Panc1 (cell line): ENCODE measurements around the gene SLC43A2. TPM values are rescaled to one million over a fixed set of nuclear protein-coding genes. Genes with fewer than 3 reads are reported as not detected.

Source experiments
- ATAC-seq: fragments of 200-7000 bp; cut with Tn5 transposase; 2 replicates; pipeline ENCODE4 v1.9.1; 2020; ENCODE audit warnings: mild to moderate bottlenecking, moderate library complexity
- BruUV-seq: library from RNA; stranded (reverse); fragments of 400-500 nt; replicated peaks from 2 replicates; lab custom pipeline; 2021; lab: Mats Ljungman, UMichigan
- CTCF ChIA-PET: fragments of 300-600 bp; sonication (Branson Sonifier 250); formaldehyde crosslinking; loops from one replicate; lab custom pipeline; 2022; ENCODE audit warnings: antibody characterized with exemption; lab: Charles Lee
- POLR2A ChIA-PET: fragments of 300-600 bp; sonication (Branson Sonifier 250); formaldehyde crosslinking; loops from one replicate; lab custom pipeline; 2022; ENCODE audit warnings: antibody characterized with exemption; lab: Charles Lee
- DNase-seq: peaks from one replicate; pipeline ENCODE4 v3.0.0-alpha.2; 2010; ENCODE audit warnings: low read depth, low spot score
- H3K27ac ChIP-seq: 2 replicates; pipeline ENCODE4 v1.5.1; 2011; ENCODE audit warnings: mild to moderate bottlenecking, low read length, inconsistent platforms
- H3K27me3 ChIP-seq: fragments of 200-500 bp; sonication (Bioruptor generic); 2 replicates; pipeline ENCODE4 v1.6.0; 2014; ENCODE audit warnings: low read length, inconsistent platforms; ENCODE audit not compliant: control insufficient read depth, insufficient read depth
- H3K36me3 ChIP-seq: fragments of 200-500 bp; sonication (Bioruptor generic); 2 replicates; pipeline ENCODE4 v1.5.1; 2014; ENCODE audit warnings: inconsistent platforms, mild to moderate bottlenecking, low read length, moderate library complexity; ENCODE audit not compliant: control insufficient read depth, insufficient read depth
- H3K4me1 ChIP-seq: 2 replicates; pipeline ENCODE4 v1.5.1; 2011; ENCODE audit warnings: inconsistent platforms, mild to moderate bottlenecking, low read length, moderate library complexity; ENCODE audit not compliant: control insufficient read depth, insufficient read depth
- H3K4me3 ChIP-seq, 2 experiments: 2 replicates each; pipeline ENCODE4 v1.5.1; 2011 to 2012; ENCODE audit warnings: low read depth in 2 of 2, low read length in 2 of 2, mild to moderate bottlenecking in 2 of 2, inconsistent platforms in 1 of 2, moderate library complexity in 1 of 2
- H3K9me3 ChIP-seq: fragments of 200-500 bp; sonication (Bioruptor generic); 2 replicates; pipeline ENCODE4 v1.5.1; 2014; ENCODE audit warnings: low read depth, mild to moderate bottlenecking, inconsistent platforms, low read length, moderate library complexity; ENCODE audit not compliant: control insufficient read depth, insufficient read depth
- CTCF ChIP-seq: fragments of 450-650 bp; IDR thresholded peaks from 2 replicates; pipeline ENCODE4 v1.5.1; 2017; ENCODE audit warnings: mild to moderate bottlenecking
- POLR2AphosphoS5 ChIP-seq: IDR thresholded peaks from 2 replicates; pipeline ENCODE4 v1.6.1; 2012; ENCODE audit warnings: mild to moderate bottlenecking, low read depth, low read length, moderate library complexity
- REST ChIP-seq, 2 experiments: IDR thresholded peaks; 2 replicates each; pipeline ENCODE4 v1.6.1; 2011 to 2012; ENCODE audit warnings: low read depth in 2 of 2, control low read depth in 1 of 2, low read length in 1 of 2, mild to moderate bottlenecking in 1 of 2, moderate library complexity in 1 of 2; ENCODE audit not compliant: insufficient read depth in 1 of 2
- SIN3A ChIP-seq: IDR thresholded peaks from 2 replicates; pipeline ENCODE4 v1.6.1; 2012; ENCODE audit warnings: low read depth, mild to moderate bottlenecking, low read length, moderate library complexity, borderline replicate concordance; ENCODE audit not compliant: insufficient read depth
- TCF7L2 ChIP-seq: IDR thresholded peaks from 2 replicates; pipeline ENCODE4 v1.6.1; 2011; ENCODE audit warnings: mild to moderate bottlenecking, low read depth, low read length, inconsistent platforms
- in situ Hi-C: cut with HindIII; loops from 2 replicates; pipeline ENCODE4 v1.10.0; 2016; ENCODE audit warnings: low sequenced_read_pairs, low pct_unique_long_range_greater_than_20kb
- intact Hi-C: fragments of 100-400 bp; cut with micrococcal nuclease; formaldehyde crosslinking; loops from one replicate; pipeline ENCODE4 v1.10.0; 2022; ENCODE audit not compliant: unreplicated experiment
- total RNA-seq: library from RNA; stranded (reverse); gene quantifications from one replicate; pipeline ENCODE4 v1.2.1, GENCODE V29; 2021; ENCODE audit not compliant: unreplicated experiment

SLC43A2 gene
- total RNA-seq, 1 experiment from 2014 or later, result 23.3 TPM

- H3K36me3 ChIP-seq, result no peaks in the 10 kb centered on the region
- no peak overlapping the region for H3K27ac ChIP-seq
- in situ Hi-C loops (no loop called here), intact Hi-C loops (no loop called here)
- H3K4me1 ChIP-seq, result no peaks in the 10 kb centered on the region
- no TSS peak for BruUV-seq
- DNase-seq, result no peak
- H3K4me3 ChIP-seq, result no peak overlapping the region
- ATAC-seq, result no peak
- TF ChIP-seq CTCF, result no peak
- TF ChIP-seq REST (IDR thresholded peaks at IDR 0.05; ENCODE audit: insufficient read depth in 1 of 2, low read depth in 2 of 2, low read length in 1 of 2), result no peak
- no peak for TF ChIP-seq TCF7L2
- no peak for TF ChIP-seq SIN3A
- H3K9me3 ChIP-seq, result no peaks in the 10 kb centered on the region
- CTCF ChIA-PET, result interaction anchor here (1.1 kb wide), 1 partner anchor 52 kb away, joined by 4 read pairs; no protein-coding TSS in a partner anchor
- POLR2A ChIA-PET, result no interaction called here
- H3K27me3 ChIP-seq, result no peaks in the 10 kb centered on the region
Measured at GRCh38 chr17:1578029-1578428, 50.6 kb downstream of the SLC43A2 start.

GRCh38 chr17:1577583-1578013, 51.0 kb downstream of the SLC43A2 start:
- ATAC-seq (peak; percentile 13; the same call in 1 of the 2 replicates), DNase-seq (no peak)
- in situ Hi-C loops (no loop called here), intact Hi-C loops (no loop called here)
- TF ChIP-seq POLR2AphosphoS5, result no peak
- TF ChIP-seq TCF7L2, result no peak
- no peak for TF ChIP-seq SIN3A
- TF ChIP-seq CTCF, result no peak
- no peak for TF ChIP-seq REST (IDR thresholded peaks at IDR 0.05; ENCODE audit: insufficient read depth in 1 of 2, low read depth in 2 of 2, low read length in 1 of 2)
- no peaks in the 10 kb centered on the region for H3K27me3 ChIP-seq
- BruUV-seq, result no TSS peak
- H3K27ac ChIP-seq, result no peak overlapping the region
- H3K36me3 ChIP-seq, result no peaks in the 10 kb centered on the region
- no peaks in the 10 kb centered on the region for H3K4me1 ChIP-seq
- ChIA-PET POLR2A (interaction anchor here (0.7 kb wide), 1 partner anchor 71 kb away, joined by 3 read pairs; no protein-coding TSS in a partner anchor), CTCF (interaction anchor here (1.1 kb wide), 1 partner anchor 52 kb away, joined by 4 read pairs; no protein-coding TSS in a partner anchor)
- H3K4me3 ChIP-seq, result no peak overlapping the region
- H3K9me3 ChIP-seq, result no peaks in the 10 kb centered on the region
